ENCODE data around the gene LENG1.
"Not testable (repeated sequence)": the region's sequence is repeated elsewhere in the genome, so short reads cannot be mapped to it uniquely, and the experiment has no call there.

LENG1 gene

GRCh38 chr19:54159352-54160181 lies at the start of gene LENG1:
Gene LENG1, minus strand, starts transcription at chr19:54159721. Its CDS starts 26 bp downstream, at chr19:54159695.
- DNase-seq = peak; percentile 98

GRCh38 chr19:54208784-54209057 lies 49.2 kb upstream of the LENG1 start:
- no peak for DNase-seq

- DNase-seq = no peak
These were observed 48.7 kb upstream of the LENG1 start for GRCh38 chr19:54207983-54208783.

DNA sequence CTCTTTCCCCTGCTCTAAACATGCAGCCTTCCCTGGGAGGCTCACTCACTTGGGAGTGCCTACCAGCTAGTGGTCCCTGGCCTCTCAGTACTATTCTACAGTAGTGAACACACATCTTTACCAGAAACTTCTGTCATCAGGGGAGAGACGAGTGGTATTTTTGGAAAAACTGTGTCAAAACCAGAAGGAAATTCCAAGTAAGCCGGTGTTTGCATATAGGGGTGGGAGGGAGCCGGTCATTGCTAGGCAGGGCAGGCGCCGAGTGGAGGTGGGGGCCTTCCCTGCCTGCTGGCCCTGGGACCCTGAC lies 48.1 kb upstream of the LENG1 start:
- no peak for DNase-seq

DNA sequence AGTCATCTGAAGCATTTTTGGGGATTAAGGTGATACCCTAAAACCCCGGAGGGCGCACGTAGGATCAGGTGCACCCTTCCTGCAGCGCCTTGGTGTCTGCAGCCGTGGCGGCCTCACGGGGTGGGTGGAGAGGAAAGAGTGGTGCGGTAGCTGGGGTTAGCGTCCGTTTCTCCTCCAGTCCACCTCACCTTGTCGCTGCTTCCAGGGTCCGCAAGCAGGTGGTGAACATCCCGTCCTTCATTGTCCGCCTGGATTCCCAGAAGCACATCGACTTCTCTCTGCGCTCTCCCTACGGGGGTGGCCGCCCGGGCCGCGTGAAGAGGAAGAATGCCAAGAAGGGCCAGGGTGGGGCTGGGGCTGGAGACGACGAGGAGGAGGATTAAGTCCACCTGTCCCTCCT lies 47.7 kb upstream of the LENG1 start:
- DNase-seq = not testable (repeated sequence)

DNA sequence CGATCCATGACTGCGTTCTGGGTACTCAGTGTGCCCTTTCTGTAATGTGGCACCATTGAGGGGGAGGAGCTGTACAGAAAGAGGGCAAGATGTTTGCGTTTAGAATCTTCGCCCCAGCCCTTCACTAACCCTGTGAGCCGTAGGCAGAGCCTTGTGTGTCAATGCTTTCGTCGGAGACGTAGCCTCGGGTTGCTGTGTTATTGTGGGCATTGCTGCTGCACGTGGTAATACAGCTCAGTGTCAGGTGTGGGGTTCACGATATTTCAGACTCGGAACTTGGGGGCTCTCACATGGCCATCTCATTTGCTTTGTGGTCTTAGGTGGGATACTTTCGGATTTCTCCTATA lies 47.3 kb upstream of the LENG1 start:
- DNase-seq = no peak

DNA sequence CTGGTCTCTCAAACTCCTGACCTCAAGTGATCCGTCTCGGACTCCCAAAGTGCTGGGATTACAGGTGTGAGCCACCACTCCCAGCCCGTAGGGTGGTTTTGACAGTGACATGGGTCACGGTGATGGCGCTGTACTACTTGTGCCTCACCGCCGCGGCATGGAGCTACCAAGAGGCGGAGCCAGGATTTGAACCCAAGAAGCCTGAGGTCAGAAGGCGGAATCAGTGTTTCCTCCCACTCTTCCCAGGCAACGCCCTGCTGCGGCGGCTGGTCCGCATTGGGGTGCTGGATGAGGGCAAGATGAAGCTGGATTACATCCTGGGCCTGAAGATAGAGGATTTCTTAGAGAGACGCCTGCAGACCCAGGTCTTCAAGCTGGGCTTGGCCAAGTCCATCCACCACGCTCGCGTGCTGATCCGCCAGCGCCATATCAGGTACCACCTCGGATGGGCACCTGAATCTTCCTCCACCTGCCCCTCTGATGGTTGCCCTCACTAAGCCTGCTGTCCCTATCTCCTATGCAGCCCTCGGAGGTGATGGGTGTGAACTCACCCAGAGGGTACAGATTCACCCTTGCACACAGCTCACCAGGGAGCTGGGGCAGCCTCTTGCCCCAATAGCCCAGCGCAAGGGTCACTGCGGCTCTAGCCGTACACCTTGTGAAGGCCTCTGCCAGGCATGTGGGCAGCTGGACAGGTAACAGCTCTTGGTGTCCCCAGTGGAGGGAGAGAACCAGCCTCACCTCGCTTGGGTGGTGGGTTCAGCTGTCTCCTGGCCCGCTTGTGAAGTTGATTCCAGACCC lies 46.7 kb upstream of the LENG1 start:
- DNase-seq = no peak

DNA sequence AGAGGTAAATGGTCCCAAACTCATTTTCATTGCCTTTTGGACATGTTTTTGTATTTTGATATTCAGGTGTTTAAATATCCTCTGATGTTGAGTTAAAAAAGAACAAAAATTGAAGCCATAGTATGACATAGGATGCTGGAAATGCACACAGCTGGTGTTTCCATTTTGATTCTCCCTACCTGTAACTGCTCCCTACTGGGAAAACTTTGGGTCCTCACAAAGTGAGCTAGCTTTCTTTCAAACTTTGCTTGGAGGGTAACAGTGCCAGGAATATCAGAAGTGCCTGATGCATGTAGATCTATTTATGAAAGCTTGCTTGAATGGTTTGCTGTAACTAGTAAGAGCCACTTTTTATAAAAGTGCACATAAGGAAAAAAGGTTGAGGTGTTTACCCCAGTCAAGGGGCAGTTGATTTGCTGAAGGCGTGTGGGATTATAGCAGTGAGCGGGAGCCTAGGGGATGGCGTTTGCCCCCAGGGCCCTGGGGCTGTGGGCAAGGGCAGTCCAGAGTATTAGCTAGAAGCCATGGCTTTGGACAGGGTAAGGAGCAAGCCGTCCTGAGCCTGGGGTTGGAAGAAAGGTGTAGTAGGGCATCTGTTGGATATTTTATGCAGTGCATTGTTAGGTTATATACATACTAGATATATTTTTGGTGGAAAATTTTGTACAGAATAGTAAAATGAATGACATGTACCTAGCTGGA lies 45.4 kb upstream of the LENG1 start:
- DNase-seq = no peak

DNA sequence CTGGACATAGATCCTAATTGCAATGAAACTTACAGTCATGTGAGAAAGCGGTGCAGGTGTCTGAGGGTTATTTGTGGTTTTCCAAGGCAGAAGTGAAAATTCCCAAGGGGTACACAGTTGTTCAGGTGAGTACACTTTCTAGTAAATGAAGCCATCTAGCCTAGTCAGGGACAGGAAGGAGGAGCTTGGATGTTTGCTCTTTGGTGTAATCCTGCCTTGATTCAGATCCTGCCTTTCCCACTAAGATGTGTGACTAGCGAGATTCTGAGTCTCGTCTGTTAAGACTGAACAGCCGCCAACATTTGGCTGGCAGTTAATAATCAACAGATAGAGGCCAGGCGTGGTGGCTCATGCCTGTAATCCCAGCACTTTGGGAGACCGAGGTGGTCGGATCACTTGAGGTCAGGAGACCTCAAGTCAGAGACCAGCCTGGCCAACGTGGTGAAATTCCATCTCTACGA lies 43.7 kb upstream of the LENG1 start:
- no peak for DNase-seq

- no peak for DNase-seq
These were observed 42.5 kb upstream of the LENG1 start for GRCh38 chr19:54201980-54202379.

GRCh38 chr19:54201172-54201701 lies 41.7 kb upstream of the LENG1 start:
- no peak for DNase-seq

GRCh38 chr19:54199401-54199800 lies 39.9 kb upstream of the LENG1 start:
- DNase-seq = no peak

- DNase-seq = no peak
These were observed 37.6 kb upstream of the LENG1 start for GRCh38 chr19:54197121-54197520.

DNA sequence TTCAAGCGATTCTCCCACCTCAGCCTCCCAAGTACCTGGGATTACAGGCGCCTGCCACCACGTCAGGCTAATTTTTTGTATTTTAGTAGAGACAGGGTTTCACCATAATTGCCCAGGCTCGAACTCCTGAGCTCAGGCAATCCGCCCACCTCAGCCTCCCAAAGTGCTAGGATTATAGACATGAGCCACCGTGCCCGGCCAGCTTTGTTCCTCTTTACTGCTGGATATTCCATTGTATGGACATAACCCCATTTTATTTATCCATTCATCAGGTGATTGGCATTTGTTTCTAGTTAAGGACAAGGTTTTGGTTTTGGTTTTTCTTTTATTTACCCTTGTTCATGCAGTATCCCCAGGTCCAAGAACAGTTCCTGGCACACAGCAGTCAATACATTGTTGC lies 37.0 kb upstream of the LENG1 start:
- DNase-seq = no peak

DNA sequence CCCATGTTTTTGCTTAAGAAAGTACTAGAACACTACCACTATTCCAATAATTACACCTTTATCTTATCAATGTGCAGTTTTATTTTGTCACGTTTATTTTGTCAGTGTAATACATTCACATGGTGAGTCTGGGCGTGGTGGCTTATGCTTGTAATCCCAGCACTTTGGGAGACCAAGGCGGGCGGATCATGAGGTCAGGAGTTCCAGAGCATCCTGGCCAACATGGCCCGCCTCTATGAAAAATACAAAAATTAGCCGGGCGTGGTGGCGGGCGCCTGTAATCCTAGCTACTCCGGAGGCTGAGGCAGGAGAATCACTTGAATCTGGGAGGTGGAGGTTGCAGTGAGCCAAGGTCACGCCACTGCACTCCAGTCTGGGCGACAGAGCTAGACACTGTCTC lies 34.9 kb upstream of the LENG1 start:
- DNase-seq = not testable (repeated sequence)

GRCh38 chr19:54193011-54193410 lies 33.5 kb upstream of the LENG1 start:
- DNase-seq = no peak

DNA sequence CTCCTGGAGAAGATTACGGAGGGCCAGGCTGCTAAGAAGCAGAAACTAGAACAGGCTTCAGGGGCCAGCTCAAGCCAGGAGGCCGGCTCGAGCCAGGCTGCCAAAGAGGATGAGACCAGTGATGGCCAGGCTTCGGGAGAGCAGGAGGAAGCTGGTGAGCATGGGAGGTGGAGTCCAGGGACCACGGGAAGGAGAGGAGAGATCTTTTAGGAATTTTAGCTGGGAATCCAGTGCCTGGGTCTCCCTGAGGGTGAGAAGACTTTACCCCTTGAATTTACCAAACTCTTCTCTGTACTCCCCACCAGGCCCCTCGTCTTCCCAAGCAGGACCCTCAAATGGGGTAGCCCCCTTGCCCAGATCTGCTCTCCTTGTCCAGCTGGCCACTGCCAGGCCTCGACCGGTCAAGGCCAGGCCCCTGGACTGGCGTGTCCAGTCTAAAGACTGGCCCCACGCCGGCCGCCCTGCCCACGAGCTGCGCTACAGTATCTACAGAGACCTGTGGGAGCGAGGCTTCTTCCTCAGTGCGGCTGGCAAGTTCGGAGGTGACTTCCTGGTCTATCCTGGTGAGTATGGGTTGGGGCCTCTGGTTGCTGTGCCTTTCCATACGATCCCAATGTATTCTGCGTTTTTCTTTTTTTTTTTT lies 32.4 kb upstream of the LENG1 start:
- no peak for DNase-seq

DNA sequence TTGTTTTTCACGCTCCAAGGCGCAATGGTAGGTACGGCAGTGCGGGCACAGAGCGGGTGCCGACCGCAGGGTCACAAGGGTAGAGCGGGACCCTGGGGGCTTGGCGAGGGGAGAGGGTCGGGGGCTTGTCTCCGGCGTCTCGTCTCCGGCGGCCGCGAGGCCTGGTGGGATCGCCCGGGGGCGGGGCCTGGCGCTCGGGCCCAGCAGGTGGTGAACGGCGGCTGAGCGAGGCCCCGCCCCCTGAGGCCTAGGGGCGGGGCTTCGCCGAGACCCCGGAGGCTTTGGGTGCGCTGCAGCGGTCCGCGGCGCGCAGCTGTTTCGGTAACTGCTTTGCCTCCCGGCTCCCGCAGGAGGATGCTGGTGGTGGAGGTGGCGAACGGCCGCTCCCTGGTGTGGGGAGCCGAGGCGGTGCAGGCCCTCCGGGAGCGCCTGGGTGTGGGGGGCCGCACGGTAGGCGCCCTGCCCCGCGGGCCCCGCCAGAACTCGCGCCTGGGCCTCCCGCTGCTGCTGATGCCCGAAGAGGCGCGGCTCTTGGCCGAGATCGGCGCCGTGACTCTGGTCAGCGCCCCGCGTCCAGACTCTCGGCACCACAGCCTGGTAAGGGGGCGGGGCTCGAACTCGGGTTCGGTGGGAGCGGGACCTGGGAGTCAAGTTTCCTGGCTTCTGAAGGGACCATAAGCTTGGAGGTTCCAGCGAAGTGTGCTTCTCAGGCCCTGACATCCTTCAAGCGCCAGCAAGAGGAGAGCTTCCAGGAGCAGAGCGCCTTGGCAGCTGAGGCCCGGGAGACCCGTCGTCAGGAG lies 31.7 kb upstream of the LENG1 start, which contains the start of gene TSEN34:
Gene TSEN34, plus strand, starts transcription at position 298 of the 800 bp plus-strand sequence. Its CDS starts 57 bp downstream, at position 355.
- DNase-seq = peak; percentile 75

- DNase-seq = peak; percentile 98
These were observed 31.0 kb upstream of the LENG1 start for GRCh38 chr19:54190503-54191010.

GRCh38 chr19:54189735-54190502 lies 30.4 kb upstream of the LENG1 start:
- DNase-seq = peak; percentile 99

Data from NCI-H1092 (cell line).